Measurements from ENCODE around the gene CACNA1C. TPM values are rescaled to one million over a fixed set of nuclear protein-coding genes. Genes with fewer than 3 reads are reported as not detected.

The CACNA1C gene
- total and polyA plus RNA-seq, 5 donors from 2014 or later = 0.02 to 0.14 (median 0.10) TPM

- no peaks in the 10 kb centered on the region for H3K4me1 Mint-ChIP-seq
- no peaks in the 10 kb centered on the region for H3K36me3 ChIP-seq (ENCODE audit: control insufficient read depth, insufficient read depth, low read length)
- peaks cover 15 to 20% of the 10 kb centered on the region in 2 experiments for H3K9me3 ChIP-seq (ENCODE audit: control insufficient read depth in 2 of 2, low read length in 2 of 2)
- no peak overlapping the region for H3K27ac ChIP-seq (ENCODE audit: insufficient read depth, low read length, poor library complexity, severe bottlenecking)
- H3K4me3 ChIP-seq (ENCODE audit: low read depth, low read length) = no peak overlapping the region
- no peaks in the 10 kb centered on the region for H3K36me3 Mint-ChIP-seq
- H3K27me3 Mint-ChIP-seq = peaks cover 24% of the 10 kb centered on the region
- no peak overlapping the region for H3K4me3 Mint-ChIP-seq
- no peaks in the 10 kb centered on the region for H3K4me1 ChIP-seq (ENCODE audit: control insufficient read depth, insufficient read depth, low read length, poor library complexity, severe bottlenecking)
- no peak overlapping the region for H3K27ac Mint-ChIP-seq
- H3K9me3 Mint-ChIP-seq = peaks cover 1 to 22% (median 12%) of the 10 kb centered on the region in 7 donors
- H3K27me3 ChIP-seq (ENCODE audit: control insufficient read depth, insufficient read depth, low read length) = peaks cover 9% of the 10 kb centered on the region
- ATAC-seq (ENCODE audit: low read depth in 2 of 2) = no peak
- DNase-seq = no peak
These were observed 110.6 kb downstream of the CACNA1C start for GRCh38 chr12:2163177-2163941.

GRCh38 chr12:2165021-2165420 lies 112.2 kb downstream of the CACNA1C start:
- no peaks in the 10 kb centered on the region for H3K4me1 Mint-ChIP-seq
- Histone ChIP-seq H3K36me3 (ENCODE audit: control insufficient read depth, insufficient read depth, low read length) (no peaks in the 10 kb centered on the region), H3K27ac (ENCODE audit: insufficient read depth, low read length, poor library complexity, severe bottlenecking) (no peak overlapping the region), H3K27me3 (ENCODE audit: control insufficient read depth, insufficient read depth, low read length) (peaks cover 9% of the 10 kb centered on the region), H3K4me1 (ENCODE audit: control insufficient read depth, insufficient read depth, low read length, poor library complexity, severe bottlenecking) (no peaks in the 10 kb centered on the region), H3K4me3 (ENCODE audit: low read depth, low read length) (no peak overlapping the region), H3K9me3 (ENCODE audit: control insufficient read depth in 2 of 2, low read length in 2 of 2) (peaks cover 15 to 23% of the 10 kb centered on the region in 2 experiments)
- no peak overlapping the region for H3K4me3 Mint-ChIP-seq
- no peak for DNase-seq
- H3K9me3 Mint-ChIP-seq = peaks cover 0 to 26% (median 10%) of the 10 kb centered on the region in 7 donors
- H3K27ac Mint-ChIP-seq = no peak overlapping the region
- no peaks in the 10 kb centered on the region for H3K36me3 Mint-ChIP-seq
- H3K27me3 Mint-ChIP-seq = peaks cover 11% of the 10 kb centered on the region
- ATAC-seq (ENCODE audit: low read depth in 2 of 2) = no peak

GRCh38 chr12:2165927-2166326 lies 113.1 kb downstream of the CACNA1C start:
- Histone ChIP-seq H3K27me3 (ENCODE audit: control insufficient read depth, insufficient read depth, low read length) (peaks cover 9% of the 10 kb centered on the region), H3K4me1 (ENCODE audit: control insufficient read depth, insufficient read depth, low read length, poor library complexity, severe bottlenecking) (no peaks in the 10 kb centered on the region), H3K36me3 (ENCODE audit: control insufficient read depth, insufficient read depth, low read length) (no peaks in the 10 kb centered on the region), H3K27ac (ENCODE audit: insufficient read depth, low read length, poor library complexity, severe bottlenecking) (no peak overlapping the region), H3K4me3 (ENCODE audit: low read depth, low read length) (no peak overlapping the region), H3K9me3 (ENCODE audit: control insufficient read depth in 2 of 2, low read length in 2 of 2) (peaks cover 15 to 23% of the 10 kb centered on the region in 2 experiments)
- Mint-ChIP-seq H3K27ac (no peak overlapping the region), H3K4me3 (no peak overlapping the region), H3K4me1 (no peaks in the 10 kb centered on the region), H3K9me3 (peaks cover 0 to 26% (median 10%) of the 10 kb centered on the region in 7 donors), H3K27me3 (peaks cover 11% of the 10 kb centered on the region), H3K36me3 (no peaks in the 10 kb centered on the region)
- ATAC-seq (ENCODE audit: low read depth in 2 of 2) = no peak
- no peak for DNase-seq

GRCh38 chr12:2166696-2167095 lies 113.9 kb downstream of the CACNA1C start:
- Mint-ChIP-seq H3K27ac (no peak overlapping the region), H3K4me1 (no peaks in the 10 kb centered on the region), H3K27me3 (peaks cover 11% of the 10 kb centered on the region), H3K4me3 (no peak overlapping the region), H3K36me3 (no peaks in the 10 kb centered on the region), H3K9me3 (peaks cover 0 to 26% (median 10%) of the 10 kb centered on the region in 7 donors)
- H3K4me3 ChIP-seq (ENCODE audit: low read depth, low read length) = no peak overlapping the region
- H3K27ac ChIP-seq (ENCODE audit: insufficient read depth, low read length, poor library complexity, severe bottlenecking) = no peak overlapping the region
- DNase-seq (no peak), ATAC-seq (ENCODE audit: low read depth in 2 of 2) (no peak)
- no peaks in the 10 kb centered on the region for H3K4me1 ChIP-seq (ENCODE audit: control insufficient read depth, insufficient read depth, low read length, poor library complexity, severe bottlenecking)
- H3K36me3 ChIP-seq (ENCODE audit: control insufficient read depth, insufficient read depth, low read length) = no peaks in the 10 kb centered on the region
- H3K27me3 ChIP-seq (ENCODE audit: control insufficient read depth, insufficient read depth, low read length) = peaks cover 9% of the 10 kb centered on the region
- H3K9me3 ChIP-seq (ENCODE audit: control insufficient read depth in 2 of 2, low read length in 2 of 2) = peaks cover 15 to 23% of the 10 kb centered on the region in 2 experiments

- H3K27me3 ChIP-seq (ENCODE audit: control insufficient read depth, insufficient read depth, low read length) = peaks cover 9% of the 10 kb centered on the region
- ATAC-seq (ENCODE audit: low read depth in 2 of 2) (no peak), DNase-seq (no peak)
- no peaks in the 10 kb centered on the region for H3K36me3 Mint-ChIP-seq
- H3K4me1 ChIP-seq (ENCODE audit: control insufficient read depth, insufficient read depth, low read length, poor library complexity, severe bottlenecking) = no peaks in the 10 kb centered on the region
- H3K9me3 Mint-ChIP-seq = peaks cover 0 to 26% (median 11%) of the 10 kb centered on the region in 7 donors
- no peak overlapping the region for H3K27ac Mint-ChIP-seq
- H3K9me3 ChIP-seq (ENCODE audit: control insufficient read depth in 2 of 2, low read length in 2 of 2) = peaks cover 15 to 23% of the 10 kb centered on the region in 2 experiments
- H3K4me1 Mint-ChIP-seq = no peaks in the 10 kb centered on the region
- H3K27me3 Mint-ChIP-seq = peaks cover 11% of the 10 kb centered on the region
- no peak overlapping the region for H3K4me3 Mint-ChIP-seq
- H3K36me3 ChIP-seq (ENCODE audit: control insufficient read depth, insufficient read depth, low read length) = no peaks in the 10 kb centered on the region
- no peak overlapping the region for H3K27ac ChIP-seq (ENCODE audit: insufficient read depth, low read length, poor library complexity, severe bottlenecking)
- no peak overlapping the region for H3K4me3 ChIP-seq (ENCODE audit: low read depth, low read length)
These were observed 114.4 kb downstream of the CACNA1C start for GRCh38 chr12:2167231-2167630.

- Histone ChIP-seq H3K9me3 (ENCODE audit: control insufficient read depth in 2 of 2, low read length in 2 of 2) (peaks cover 15 to 23% of the 10 kb centered on the region in 2 experiments), H3K4me1 (ENCODE audit: control insufficient read depth, insufficient read depth, low read length, poor library complexity, severe bottlenecking) (no peaks in the 10 kb centered on the region), H3K4me3 (ENCODE audit: low read depth, low read length) (no peak overlapping the region), H3K36me3 (ENCODE audit: control insufficient read depth, insufficient read depth, low read length) (no peaks in the 10 kb centered on the region), H3K27me3 (ENCODE audit: control insufficient read depth, insufficient read depth, low read length) (peaks cover 9% of the 10 kb centered on the region), H3K27ac (ENCODE audit: insufficient read depth, low read length, poor library complexity, severe bottlenecking) (no peak overlapping the region)
- H3K27me3 Mint-ChIP-seq = peaks cover 11% of the 10 kb centered on the region
- H3K4me3 Mint-ChIP-seq = no peak overlapping the region
- H3K36me3 Mint-ChIP-seq = no peaks in the 10 kb centered on the region
- H3K4me1 Mint-ChIP-seq = no peaks in the 10 kb centered on the region
- DNase-seq (no peak), ATAC-seq (ENCODE audit: low read depth in 2 of 2) (no peak)
- no peak overlapping the region for H3K27ac Mint-ChIP-seq
- H3K9me3 Mint-ChIP-seq = peaks cover 0 to 26% (median 10%) of the 10 kb centered on the region in 7 donors
These were observed 116.0 kb downstream of the CACNA1C start for GRCh38 chr12:2168808-2169207.

GRCh38 chr12:2169489-2169888 lies 116.7 kb downstream of the CACNA1C start:
- no peaks in the 10 kb centered on the region for H3K36me3 Mint-ChIP-seq
- no peaks in the 10 kb centered on the region for H3K36me3 ChIP-seq (ENCODE audit: control insufficient read depth, insufficient read depth, low read length)
- H3K9me3 Mint-ChIP-seq = peaks cover 0 to 26% (median 6%) of the 10 kb centered on the region in 7 donors
- peaks cover 15 to 23% of the 10 kb centered on the region in 2 experiments for H3K9me3 ChIP-seq (ENCODE audit: control insufficient read depth in 2 of 2, low read length in 2 of 2)
- DNase-seq = no peak
- peaks cover 9% of the 10 kb centered on the region for H3K27me3 ChIP-seq (ENCODE audit: control insufficient read depth, insufficient read depth, low read length)
- no peak overlapping the region for H3K27ac ChIP-seq (ENCODE audit: insufficient read depth, low read length, poor library complexity, severe bottlenecking)
- ATAC-seq (ENCODE audit: low read depth in 2 of 2) = no peak
- no peak overlapping the region for H3K27ac Mint-ChIP-seq
- H3K4me3 Mint-ChIP-seq = no peak overlapping the region
- no peaks in the 10 kb centered on the region for H3K4me1 Mint-ChIP-seq
- no peak overlapping the region for H3K4me3 ChIP-seq (ENCODE audit: low read depth, low read length)
- H3K4me1 ChIP-seq (ENCODE audit: control insufficient read depth, insufficient read depth, low read length, poor library complexity, severe bottlenecking) = no peaks in the 10 kb centered on the region
- peaks cover 9% of the 10 kb centered on the region for H3K27me3 Mint-ChIP-seq

GRCh38 chr12:2169940-2170339 lies 117.2 kb downstream of the CACNA1C start:
- H3K27me3 ChIP-seq (ENCODE audit: control insufficient read depth, insufficient read depth, low read length) = peaks cover 7% of the 10 kb centered on the region
- no peaks in the 10 kb centered on the region for H3K4me1 ChIP-seq (ENCODE audit: control insufficient read depth, insufficient read depth, low read length, poor library complexity, severe bottlenecking)
- H3K4me3 Mint-ChIP-seq = no peak overlapping the region
- H3K9me3 ChIP-seq (ENCODE audit: control insufficient read depth in 2 of 2, low read length in 2 of 2) = peaks cover 15 to 23% of the 10 kb centered on the region in 2 experiments
- no peaks in the 10 kb centered on the region for H3K36me3 Mint-ChIP-seq
- no peak overlapping the region for H3K27ac ChIP-seq (ENCODE audit: insufficient read depth, low read length, poor library complexity, severe bottlenecking)
- no peaks in the 10 kb centered on the region for H3K4me1 Mint-ChIP-seq
- H3K9me3 Mint-ChIP-seq = peaks cover 0 to 26% (median 6%) of the 10 kb centered on the region in 7 donors
- peaks cover 4% of the 10 kb centered on the region for H3K27me3 Mint-ChIP-seq
- H3K36me3 ChIP-seq (ENCODE audit: control insufficient read depth, insufficient read depth, low read length) = no peaks in the 10 kb centered on the region
- no peak overlapping the region for H3K4me3 ChIP-seq (ENCODE audit: low read depth, low read length)
- H3K27ac Mint-ChIP-seq = no peak overlapping the region
- DNase-seq (no peak), ATAC-seq (ENCODE audit: low read depth in 2 of 2) (no peak)
